Measurements from ENCODE around the gene TMED6.
"Not testable (repeated sequence)": the region's sequence is repeated elsewhere in the genome, so short reads cannot be mapped to it uniquely, and the experiment has no call there.

TMED6 gene

DNA sequence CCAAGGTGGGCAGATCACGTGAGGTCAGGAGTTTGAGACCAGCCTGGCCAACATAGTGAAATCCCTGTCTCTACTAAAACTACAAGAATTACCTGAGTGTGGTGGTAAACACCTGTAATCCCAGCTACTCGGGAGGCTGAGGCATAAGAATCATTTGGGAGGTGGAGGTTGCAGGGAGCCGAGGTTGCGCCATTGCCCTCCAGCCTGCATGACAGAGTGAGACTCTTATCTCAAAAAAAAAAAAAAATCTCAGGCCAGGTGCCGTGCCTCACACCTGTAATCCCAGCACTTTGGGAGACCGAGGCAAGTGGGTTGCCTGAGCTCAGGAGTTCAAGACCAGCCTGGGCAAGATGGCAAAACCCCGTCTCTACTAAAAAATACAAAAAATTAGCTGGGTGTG, 54.8 kb downstream of the TMED6 start:
- DNase-seq = not testable (repeated sequence)

DNA sequence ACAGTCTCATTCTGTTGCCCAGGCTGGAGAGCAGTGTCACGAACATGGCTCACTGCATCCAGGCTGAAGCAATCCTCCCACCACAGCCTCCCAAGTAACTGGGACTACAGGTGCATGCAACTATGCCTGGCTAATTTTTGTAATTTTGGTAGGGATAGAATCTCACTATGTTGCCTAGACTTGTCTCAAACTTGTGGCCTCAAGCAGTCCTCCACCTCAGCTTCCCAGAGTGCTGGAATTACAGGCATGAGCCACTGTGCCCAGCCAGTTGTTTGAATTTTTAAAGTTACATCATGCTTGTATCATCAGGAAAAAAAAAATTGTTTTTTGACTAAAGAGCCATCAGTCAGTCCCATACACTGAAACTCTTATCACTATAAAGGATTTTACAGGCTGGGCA, 57.5 kb downstream of the TMED6 start:
- no peak for DNase-seq

DNA sequence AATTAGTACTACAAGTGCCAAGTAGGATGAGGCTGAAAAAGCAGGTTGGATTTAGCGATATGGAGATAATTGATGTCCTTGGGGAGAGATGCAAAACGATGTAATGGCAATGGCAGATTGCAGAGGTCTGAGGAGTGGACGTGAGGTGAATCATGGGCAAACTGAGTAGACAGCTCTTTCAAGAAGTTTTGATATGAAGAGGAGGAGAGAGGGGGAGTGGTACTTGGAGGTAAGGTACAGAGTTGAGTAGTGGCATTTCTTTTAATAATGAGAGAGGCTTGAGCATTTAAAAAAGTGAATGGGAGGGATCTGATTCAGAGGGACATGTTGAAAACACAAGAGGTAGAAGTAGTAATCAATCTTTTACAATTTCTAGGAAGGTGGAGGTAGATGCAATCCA, 58.2 kb downstream of the TMED6 start:
- DNase-seq = no peak
